NCI-H69 (cell line): ENCODE results near the gene MGAT3.
"Not testable (repeated sequence)": the region's sequence is repeated elsewhere in the genome, so short reads cannot be mapped to it uniquely, and the experiment has no call there.

Experiments
- DNase-seq: peaks from one replicate; lab custom pipeline; 2025; lab: John Stamatoyannopoulos, UW

Gene MGAT3

GRCh38 chr22:39514373-39514973, 57.7 kb downstream of the MGAT3 start:
- peak; percentile 39 for DNase-seq

- DNase-seq, result no peak
Measured at GRCh38 chr22:39515266-39516050, 58.6 kb downstream of the MGAT3 start.

- no peak for DNase-seq
Measured at GRCh38 chr22:39517470-39517869, 60.7 kb downstream of the MGAT3 start.

GRCh38 chr22:39518144-39518786, 61.5 kb downstream of the MGAT3 start:
- no peak for DNase-seq

- DNase-seq, result peak; percentile 79
Measured at GRCh38 chr22:39518996-39519680, 62.3 kb downstream of the MGAT3 start.

GRCh38 chr22:39519681-39520225, 62.9 kb downstream of the MGAT3 start:
- DNase-seq, result peak; percentile 100

- DNase-seq, result peak; percentile 98
Measured at GRCh38 chr22:39520226-39521105, 63.7 kb downstream of the MGAT3 start, which contains the start of gene ATF4. TSS of gene ATF4 (plus strand) at chr22:39520562. CDS start at chr22:39521446, 884 bp downstream.

GRCh38 chr22:39521106-39521885, 64.5 kb downstream of the MGAT3 start:
- not testable (repeated sequence) for DNase-seq

- not testable (repeated sequence) for DNase-seq
Measured at GRCh38 chr22:39522091-39522490, 65.3 kb downstream of the MGAT3 start.

- peak; percentile 64 for DNase-seq
Measured at GRCh38 chr22:39522567-39523300, 65.9 kb downstream of the MGAT3 start.

- no peak for DNase-seq
Measured at GRCh38 chr22:39524089-39524752, 67.4 kb downstream of the MGAT3 start.

- DNase-seq, result peak; percentile 30
Measured at GRCh38 chr22:39524753-39525657, 68.2 kb downstream of the MGAT3 start.

GRCh38 chr22:39525658-39525975, 68.8 kb downstream of the MGAT3 start:
- DNase-seq, result no peak

GRCh38 chr22:39526736-39527171, 69.9 kb downstream of the MGAT3 start:
- DNase-seq, result peak; percentile 33

GRCh38 chr22:39527481-39527961, 70.7 kb downstream of the MGAT3 start:
- DNase-seq, result peak; percentile 74

GRCh38 chr22:39528080-39528661, 71.4 kb downstream of the MGAT3 start:
- DNase-seq, result peak; percentile 87
